Measurements from ENCODE around the gene TATDN2. TPM values are rescaled to one million over a fixed set of nuclear protein-coding genes. Genes with fewer than 3 reads are reported as not detected.

TATDN2 gene
- total and polyA plus RNA-seq, 4 donors, result 12.0 to 32.9 (median 23.8) TPM

GRCh38 chr3:10242182-10243065, 5.8 kb upstream of the TATDN2 start:
- peaks cover 0 to 20% (median 0%) of the 10 kb centered on the region in 4 donors for H3K36me3 ChIP-seq (ENCODE audit: control insufficient read depth in 4 of 4, insufficient read depth in 4 of 4, low read length in 4 of 4)
- peak in 1 of 3 donors; percentile 6 for DNase-seq
- H3K27me3 ChIP-seq (ENCODE audit: control insufficient read depth in 3 of 3, insufficient read depth in 3 of 3, low read length in 2 of 3), result no peaks in the 10 kb centered on the region
- no peaks in the 10 kb centered on the region for H3K4me1 ChIP-seq (ENCODE audit: control insufficient read depth in 5 of 5, insufficient read depth in 5 of 5, low read length in 5 of 5)
- no peak for TF ChIP-seq CTCF (IDR thresholded peaks at IDR 0.05; ENCODE audit: control extremely low read depth, extremely low read depth)
- no peak for ATAC-seq (ENCODE audit: insufficient read depth, low FRiP score)
- H3K9ac ChIP-seq (ENCODE audit: insufficient read depth in 1 of 2, low read length in 2 of 2), result no peak overlapping the region
- peaks cover 0 to 6% (median 1%) of the 10 kb centered on the region in 4 donors for H3K9me3 ChIP-seq (ENCODE audit: control insufficient read depth in 4 of 4, insufficient read depth in 3 of 4, low read length in 3 of 4)
- WGBS, 2 donors, result 65 to 81% methylated on average over 7 of the region's 7 CpGs
- no peak overlapping the region for H3K4me3 ChIP-seq
- H3K27ac ChIP-seq (ENCODE audit: low read depth in 1 of 2, low read length in 1 of 2), result no peak overlapping the region

GRCh38 chr3:10244009-10244408, 4.2 kb upstream of the TATDN2 start:
- no peak for TF ChIP-seq CTCF (IDR thresholded peaks at IDR 0.05; ENCODE audit: control extremely low read depth, extremely low read depth)
- Histone ChIP-seq H3K27ac (ENCODE audit: low read depth in 1 of 2, low read length in 1 of 2) (no peak overlapping the region), H3K4me3 (no peak overlapping the region), H3K36me3 (ENCODE audit: control insufficient read depth in 4 of 4, insufficient read depth in 4 of 4, low read length in 4 of 4) (peaks cover 0 to 13% (median 0%) of the 10 kb centered on the region in 4 donors), H3K4me1 (ENCODE audit: control insufficient read depth in 5 of 5, insufficient read depth in 5 of 5, low read length in 5 of 5) (peaks cover 0 to 5% (median 0%) of the 10 kb centered on the region in 5 donors), H3K9ac (ENCODE audit: insufficient read depth in 1 of 2, low read length in 2 of 2) (no peak overlapping the region), H3K27me3 (ENCODE audit: control insufficient read depth in 3 of 3, insufficient read depth in 3 of 3, low read length in 2 of 3) (no peaks in the 10 kb centered on the region), H3K9me3 (ENCODE audit: control insufficient read depth in 4 of 4, insufficient read depth in 3 of 4, low read length in 3 of 4) (peaks cover 0 to 6% (median 1%) of the 10 kb centered on the region in 4 donors)
- DNase-seq, result no peak
- 77 to 83% methylated on average over 3 of the region's 3 CpGs for WGBS, 2 donors
- no peak for ATAC-seq (ENCODE audit: insufficient read depth, low FRiP score)

- WGBS, 2 donors, result 80 to 91% methylated on average over 6 of the region's 6 CpGs
- no peak for TF ChIP-seq CTCF (IDR thresholded peaks at IDR 0.05; ENCODE audit: control extremely low read depth, extremely low read depth)
- ATAC-seq (ENCODE audit: insufficient read depth, low FRiP score) (no peak), DNase-seq (no peak)
- Histone ChIP-seq H3K4me3 (no peak overlapping the region), H3K27ac (ENCODE audit: low read depth in 1 of 2, low read length in 1 of 2) (no peak overlapping the region), H3K9ac (ENCODE audit: insufficient read depth in 1 of 2, low read length in 2 of 2) (no peak overlapping the region), H3K4me1 (ENCODE audit: control insufficient read depth in 5 of 5, insufficient read depth in 5 of 5, low read length in 5 of 5) (peaks cover 0 to 17% (median 4%) of the 10 kb centered on the region in 5 donors), H3K9me3 (ENCODE audit: control insufficient read depth in 4 of 4, insufficient read depth in 3 of 4, low read length in 3 of 4) (peaks cover 0 to 6% (median 1%) of the 10 kb centered on the region in 4 donors), H3K36me3 (ENCODE audit: control insufficient read depth in 4 of 4, insufficient read depth in 4 of 4, low read length in 4 of 4) (peaks cover 0 to 10% (median 0%) of the 10 kb centered on the region in 4 donors), H3K27me3 (ENCODE audit: control insufficient read depth in 3 of 3, insufficient read depth in 3 of 3, low read length in 2 of 3) (no peaks in the 10 kb centered on the region)
Measured at GRCh38 chr3:10245081-10245712, 3.1 kb upstream of the TATDN2 start.
